ENCODE data around the gene SEMA3A.

The SEMA3A gene

DNA sequence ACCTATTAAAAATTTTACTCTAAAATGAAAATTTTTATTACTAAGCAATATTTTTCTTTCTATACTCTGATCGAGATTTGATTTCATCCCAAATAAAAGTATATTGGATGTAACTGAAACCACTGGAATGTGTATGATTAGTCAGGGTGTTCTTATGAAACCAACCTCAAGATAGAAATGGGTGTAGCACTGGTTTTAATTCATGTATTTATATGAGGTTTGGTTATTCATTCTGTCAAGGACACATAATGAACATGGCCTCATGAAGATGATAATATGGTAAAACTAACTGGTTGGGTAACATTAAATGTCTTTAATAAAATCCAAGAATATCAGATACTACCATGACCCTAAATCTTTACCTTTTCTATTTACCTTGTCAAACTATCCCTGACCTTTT is 197.7 kb downstream of the SEMA3A start:
- no peak for DNase-seq

DNA sequence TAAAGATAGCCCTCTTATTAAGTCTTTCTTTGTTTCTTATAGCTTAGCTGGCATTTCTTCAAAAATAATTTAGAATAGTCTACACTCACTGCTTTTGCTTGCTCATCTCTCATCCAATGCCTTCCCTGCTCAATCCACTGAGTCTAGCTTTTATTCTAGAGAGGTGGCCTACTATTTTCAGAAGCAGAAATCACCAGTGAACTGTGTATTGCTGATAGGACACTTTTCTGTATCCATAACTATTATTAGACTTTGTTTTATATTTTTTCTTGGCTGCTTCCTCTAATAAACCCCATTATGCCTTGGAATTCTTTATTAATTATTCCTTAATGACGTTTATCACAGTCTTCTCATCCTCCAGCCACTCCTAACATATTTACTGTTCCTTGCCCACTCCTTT is 206.8 kb downstream of the SEMA3A start:
- DNase-seq, result no peak

DNA sequence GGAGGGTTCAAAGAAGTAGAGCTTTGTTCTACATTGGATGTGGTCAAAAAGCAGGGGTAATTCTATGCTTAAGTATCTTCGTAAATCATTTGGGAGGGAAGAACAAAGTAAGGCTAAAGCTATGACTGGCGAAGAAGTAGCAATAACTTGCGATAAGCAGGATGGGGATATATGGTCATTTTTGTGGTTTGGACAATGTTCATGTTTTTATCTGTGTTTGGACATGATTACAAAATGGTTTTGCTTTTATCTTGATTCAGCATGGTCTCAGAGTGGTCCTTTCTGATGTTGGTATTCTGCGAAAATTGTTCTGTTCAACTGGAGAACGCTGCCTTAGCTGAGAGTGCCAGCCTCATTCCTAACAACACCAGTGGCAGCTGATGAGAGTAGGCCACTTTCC is 208.8 kb downstream of the SEMA3A start:
- no peak for DNase-seq

DNA sequence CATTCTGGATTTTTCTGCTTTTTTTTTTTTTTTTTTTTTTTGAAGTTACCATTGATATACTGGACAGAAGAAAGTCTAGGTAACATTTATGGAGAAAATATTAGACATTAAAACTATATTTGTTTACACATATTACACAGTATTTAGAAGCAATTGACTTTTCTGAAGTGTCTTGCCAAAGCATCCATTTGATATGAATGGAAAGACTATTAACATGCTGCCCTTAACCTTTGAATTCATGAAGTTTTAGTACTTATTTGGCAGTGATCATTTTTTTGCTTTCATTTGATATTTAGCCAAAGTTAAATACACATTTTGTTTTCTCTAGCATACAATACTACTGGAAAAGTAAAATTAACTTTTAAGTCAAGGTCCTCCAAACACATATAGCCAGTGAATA is 210.0 kb downstream of the SEMA3A start:
- DNase-seq, result no peak

DNA sequence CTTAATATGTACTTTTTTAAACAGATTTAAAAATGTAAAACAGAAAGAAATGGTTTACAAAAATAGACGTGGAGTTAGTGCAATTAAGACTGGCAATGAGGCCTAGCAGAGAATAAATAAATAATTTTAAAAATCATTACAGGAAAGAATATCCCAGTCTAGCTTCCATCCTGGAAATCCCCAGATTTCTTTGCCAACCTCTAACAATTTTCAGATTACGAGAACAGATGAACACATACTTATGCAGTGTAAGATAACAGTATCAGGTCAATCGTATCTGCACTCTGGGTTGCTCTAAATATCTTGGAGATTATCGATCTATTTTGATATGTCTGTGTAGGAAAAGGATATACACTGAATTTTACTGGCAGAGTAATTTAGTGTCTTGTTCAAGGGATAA is 210.5 kb downstream of the SEMA3A start:
- DNase-seq, result no peak

DNA sequence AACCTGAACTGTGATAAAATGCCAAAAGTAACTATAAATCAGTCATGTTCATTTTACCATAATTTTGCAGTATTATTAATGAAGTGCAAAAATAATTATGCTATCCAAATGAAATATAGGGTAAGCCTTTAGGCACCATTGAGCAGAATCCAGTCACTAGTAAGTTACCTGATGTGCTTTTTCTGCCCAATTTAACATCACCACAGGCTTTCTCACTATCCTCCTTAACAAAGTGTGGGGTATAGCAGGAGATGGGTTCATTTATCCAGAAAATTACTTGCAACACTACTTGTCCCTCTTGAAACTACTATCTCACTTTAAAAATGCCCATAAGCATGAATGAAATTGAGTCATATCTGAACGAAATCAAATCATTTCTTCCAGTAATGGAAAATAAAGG is 211.0 kb downstream of the SEMA3A start:
- no peak for DNase-seq

DNA sequence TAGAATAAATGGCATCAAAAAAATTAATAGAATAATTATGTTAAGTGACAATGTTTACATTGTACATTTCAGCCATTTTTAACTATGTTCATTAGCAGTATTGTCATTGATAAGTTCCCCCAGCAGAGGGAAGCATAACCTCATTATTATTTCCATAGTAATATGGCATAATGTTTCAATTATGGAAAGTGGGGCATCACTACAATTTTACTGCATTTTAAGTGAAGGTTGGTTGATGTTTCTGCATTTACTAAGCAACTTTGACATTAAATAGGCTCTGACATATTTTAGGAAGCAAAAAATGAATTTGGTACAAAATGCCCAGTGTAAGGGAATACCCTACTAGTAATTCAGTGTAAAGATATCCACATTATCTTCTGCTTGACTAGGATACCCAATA is 218.3 kb downstream of the SEMA3A start:
- DNase-seq, result peak; percentile 12

DNA sequence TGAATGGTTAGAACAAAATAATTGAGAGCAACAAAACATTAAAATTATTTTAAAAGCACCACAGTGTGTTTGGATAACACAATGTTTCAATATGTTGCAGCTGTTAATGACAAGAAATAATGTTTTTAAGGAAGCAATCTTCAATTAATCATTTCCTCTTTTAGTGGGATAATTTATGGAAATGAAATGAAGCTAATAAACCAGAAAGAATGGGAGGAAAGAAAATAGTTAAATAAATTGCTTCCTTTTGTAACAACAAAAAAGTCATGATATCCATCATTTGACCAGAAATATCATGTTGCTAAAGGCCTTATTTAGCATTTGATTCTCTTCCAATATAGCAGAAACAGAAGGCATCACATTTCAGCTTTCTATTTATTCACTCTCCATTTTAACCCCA is 224.5 kb downstream of the SEMA3A start:
- no peak for DNase-seq

DNA sequence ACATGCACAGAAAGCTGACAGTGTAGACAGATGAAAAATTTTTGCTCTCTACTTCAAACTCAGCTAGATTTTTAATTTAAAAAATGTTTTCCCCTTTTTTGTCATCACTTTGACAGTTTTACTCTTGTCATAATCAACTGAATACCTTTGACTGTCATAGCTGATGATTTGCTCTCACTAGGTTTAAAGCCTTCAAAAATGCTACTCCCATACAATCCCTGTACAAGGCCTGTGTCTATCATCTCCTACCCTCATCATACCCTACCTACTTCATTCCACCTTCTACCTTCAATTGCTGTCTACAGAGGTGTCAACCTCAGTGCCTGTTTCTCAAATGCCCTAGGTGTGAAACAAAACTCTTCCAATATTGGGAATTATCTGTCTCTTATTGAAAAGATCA is 230.3 kb downstream of the SEMA3A start:
- no peak for DNase-seq

DNA sequence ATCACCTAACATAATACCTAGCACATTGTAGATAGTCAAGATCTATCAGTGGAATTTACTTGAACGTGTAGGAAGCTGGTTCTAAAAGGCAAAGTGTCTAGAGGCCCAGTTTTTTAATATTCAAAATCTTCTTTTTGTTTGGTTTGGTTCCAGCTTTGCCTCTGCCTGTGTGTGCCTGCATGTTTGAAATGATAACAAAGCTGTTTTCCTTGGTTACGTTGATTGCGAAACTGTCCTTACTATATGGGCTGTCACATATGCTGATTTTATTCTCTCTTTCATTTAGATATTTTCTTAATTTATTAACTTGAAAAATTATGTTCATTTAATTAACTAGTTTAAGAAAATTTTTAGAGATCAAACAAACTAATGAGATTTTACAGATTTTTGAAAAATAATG is 237.3 kb downstream of the SEMA3A start:
- no peak for DNase-seq

DNA sequence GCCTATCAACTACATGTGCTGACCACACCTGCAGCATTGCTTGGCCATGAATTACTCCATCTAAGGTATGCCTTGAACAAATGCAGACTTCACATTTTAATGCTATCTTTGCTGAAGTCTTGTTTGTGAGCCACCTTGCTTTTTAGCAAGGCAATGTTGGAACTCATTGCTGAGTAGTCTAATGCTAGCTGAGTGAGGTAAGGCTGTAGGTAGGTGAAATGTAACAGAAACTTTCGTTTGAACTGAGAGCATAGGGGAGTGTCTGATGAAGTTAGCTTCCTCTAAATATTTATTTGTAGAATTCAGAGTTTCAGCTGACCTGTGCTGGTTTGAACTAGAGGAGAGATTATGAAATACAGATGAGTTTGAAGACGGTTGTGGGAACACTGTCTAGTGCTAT is 238.5 kb downstream of the SEMA3A start:
- DNase-seq, result no peak

DNA sequence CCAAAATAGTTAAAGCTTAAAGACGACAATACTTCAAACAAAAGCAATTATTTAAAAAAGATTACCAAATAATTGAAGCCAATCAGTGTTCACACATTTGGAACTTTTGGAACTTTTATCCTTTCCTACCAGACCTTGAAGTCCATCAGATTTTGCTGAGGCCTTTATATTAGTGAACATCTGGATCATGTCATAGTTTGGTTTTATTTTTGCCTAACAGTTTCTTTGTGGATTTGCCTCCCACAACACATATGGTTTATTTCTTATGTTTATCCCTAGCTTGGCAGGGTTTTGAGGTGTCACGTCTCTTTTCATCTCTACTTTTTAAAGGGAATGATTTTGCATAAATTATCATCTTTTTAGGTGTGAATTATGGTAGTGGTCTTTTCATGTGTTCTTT is 242.4 kb downstream of the SEMA3A start:
- no peak for DNase-seq

DNA sequence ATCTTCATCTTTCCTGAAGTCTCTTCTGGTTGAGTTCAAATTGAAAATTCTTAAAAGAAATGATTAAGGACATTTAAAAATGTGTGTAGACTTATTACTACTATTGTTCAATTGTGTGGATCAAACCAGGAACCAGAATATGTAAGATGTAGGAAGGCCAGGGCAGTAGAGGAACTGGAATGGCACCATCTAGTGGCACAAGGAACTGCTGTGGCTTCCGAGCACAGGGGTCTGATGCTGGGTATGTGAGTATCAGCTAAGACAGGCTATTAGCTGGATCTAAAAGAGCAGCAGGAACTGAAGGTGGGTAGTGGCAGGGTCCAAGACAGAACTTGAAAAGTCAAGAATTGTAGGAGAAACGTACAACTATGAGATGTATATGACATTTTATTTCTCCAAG is 247.3 kb downstream of the SEMA3A start:
- DNase-seq, result no peak

DNA sequence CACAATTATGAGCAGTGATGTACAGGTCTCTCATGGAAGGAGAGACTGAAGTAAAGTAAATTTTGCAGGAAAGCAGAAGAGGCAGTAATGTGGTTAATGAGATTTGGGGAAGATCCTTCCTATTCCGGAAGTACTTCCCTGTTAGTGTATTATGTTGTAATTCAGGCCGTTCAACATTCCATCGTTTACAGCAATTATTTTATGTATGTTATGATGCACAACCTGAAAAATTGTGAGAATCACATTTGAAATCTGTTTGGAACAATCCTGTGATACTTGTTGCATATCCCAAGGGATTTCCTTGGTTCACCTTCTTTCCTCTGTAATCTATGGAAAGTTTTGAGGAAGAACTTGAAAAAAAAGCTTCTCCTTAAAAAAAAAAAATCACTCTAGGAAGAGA is 247.8 kb downstream of the SEMA3A start:
- DNase-seq, result no peak

DNA sequence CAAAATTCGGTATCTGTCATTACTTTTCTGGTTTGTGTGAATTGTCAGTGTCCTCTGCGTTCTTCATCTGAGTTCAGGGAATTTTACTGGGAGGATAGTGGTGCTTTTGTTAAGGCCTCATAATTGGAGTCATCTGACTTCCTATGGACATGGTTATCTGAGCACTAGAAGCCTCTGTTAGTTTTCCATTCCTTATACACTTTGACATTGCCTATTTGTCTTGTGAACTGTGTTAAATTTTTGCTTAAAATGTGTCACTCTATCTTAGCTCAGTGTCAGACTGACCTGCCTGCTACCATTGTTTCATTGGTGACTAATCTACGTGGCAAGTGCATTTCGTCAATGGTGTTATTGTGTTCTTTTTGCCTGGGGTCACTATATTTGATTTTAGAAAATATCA is 253.3 kb downstream of the SEMA3A start:
- DNase-seq, result no peak

DNA sequence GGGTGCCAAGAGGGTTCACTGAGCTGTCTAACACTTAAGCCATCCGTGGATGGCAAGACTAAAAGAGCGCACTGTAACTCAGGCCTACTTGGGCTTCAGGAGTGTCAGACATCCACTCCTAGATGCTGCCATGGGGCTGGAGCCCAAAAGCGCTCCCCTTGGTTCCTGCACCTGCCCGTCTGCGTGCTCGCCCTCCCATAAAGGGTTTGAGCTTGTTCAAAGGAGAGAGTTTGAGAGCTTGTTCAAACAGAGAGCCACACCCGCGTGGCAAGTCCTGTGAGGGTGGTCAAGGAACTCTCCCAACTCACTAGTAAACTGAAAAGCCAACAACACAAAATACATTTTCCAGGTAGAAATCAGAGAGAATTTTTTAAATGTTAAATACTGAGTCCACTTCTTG is 256.7 kb downstream of the SEMA3A start:
- no peak for DNase-seq

DNA sequence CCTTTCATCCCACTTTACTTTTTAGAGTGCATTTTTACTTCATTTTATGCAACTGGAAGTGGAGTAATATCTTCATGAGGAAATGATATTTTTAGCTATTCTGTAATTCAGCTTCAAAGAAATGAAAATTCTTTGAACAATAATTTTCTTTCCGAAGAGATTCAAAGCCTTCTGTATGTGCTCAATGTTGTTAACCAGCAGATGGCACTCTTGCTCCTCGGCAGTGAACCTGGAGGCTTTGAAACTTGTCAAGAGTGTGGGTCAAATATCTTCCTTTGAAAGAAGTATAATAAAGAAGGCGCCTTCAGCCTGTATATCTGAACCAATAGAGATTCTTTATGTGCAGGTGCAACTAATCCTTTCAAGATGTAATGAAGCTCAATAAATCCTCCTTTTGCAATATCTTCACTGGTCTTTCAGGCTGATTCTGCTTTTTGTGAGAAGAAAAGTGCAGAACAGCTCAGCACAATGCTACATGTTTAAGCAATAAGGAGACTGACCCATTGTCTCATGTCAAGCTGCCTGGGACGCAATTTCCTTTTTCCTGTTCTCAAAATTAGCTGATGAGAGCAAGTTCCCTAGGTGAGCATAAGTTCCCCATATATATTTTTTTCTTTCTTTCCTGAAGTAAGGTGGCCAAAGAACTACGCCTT is 258.4 kb downstream of the SEMA3A start:
- DNase-seq, result peak; percentile 58

DNA sequence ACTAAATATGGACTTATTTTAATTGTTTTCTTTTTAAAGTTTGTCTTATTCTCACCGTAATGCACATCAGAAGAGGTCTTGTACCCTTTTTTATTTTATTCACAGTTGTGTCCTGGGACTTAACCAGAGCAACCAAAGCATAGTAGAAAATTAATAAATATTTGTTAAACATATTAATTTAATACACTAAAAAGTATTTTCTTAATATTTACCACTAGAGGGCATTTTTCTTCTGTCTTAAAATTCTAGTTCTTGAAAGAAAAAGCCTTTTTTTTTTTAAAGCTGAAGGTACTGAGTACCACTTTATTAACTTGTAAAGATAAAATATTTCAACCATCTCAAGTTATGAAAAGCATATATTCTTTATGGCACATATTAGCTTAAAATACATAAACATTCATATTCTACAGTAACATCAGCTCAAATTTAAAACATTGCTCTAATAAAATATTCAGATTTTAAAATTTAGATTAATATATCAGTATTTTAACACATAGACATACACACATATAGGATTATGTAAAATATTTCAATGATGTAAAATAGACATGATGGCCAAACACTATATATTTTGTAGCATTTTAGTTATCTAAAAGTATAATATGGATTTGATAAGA is 260.4 kb downstream of the SEMA3A start:
- no peak for DNase-seq

DNA sequence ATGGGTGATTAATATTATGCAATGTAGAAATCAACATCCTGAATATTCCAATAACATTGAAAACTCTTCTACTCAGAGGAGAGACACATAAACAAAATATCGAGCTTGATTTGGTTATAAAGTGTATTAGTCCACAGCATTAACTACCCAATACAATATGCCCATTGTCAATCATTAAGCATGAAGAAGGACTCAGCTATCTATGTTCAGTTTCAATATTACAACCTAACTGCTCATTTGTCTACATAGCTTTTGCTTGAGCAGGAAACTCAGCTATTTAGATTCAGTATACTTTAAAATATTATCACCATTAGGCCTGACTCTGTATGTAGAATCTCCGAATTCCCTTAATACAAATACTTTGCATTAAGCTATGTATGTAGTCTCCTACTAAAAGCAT is 262.6 kb downstream of the SEMA3A start:
- DNase-seq, result no peak

DNA sequence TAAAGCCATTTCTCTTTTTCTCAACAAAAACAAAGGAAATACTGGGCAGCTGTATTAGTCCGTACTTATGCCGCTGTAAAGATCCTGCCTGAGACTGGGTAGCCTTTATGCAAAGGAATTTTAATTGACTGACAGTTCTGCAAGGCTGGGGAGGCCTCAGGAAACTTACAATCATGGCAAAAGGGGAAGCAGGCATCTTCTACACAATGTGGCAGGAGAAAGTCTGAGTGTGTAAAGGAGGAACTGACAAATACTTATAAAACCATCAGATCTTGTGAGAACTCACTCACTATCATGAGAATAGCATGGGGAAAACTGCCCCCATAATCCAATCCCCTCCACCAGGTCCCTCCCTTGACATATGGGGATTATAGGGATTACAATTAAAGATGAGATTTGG is 264.3 kb downstream of the SEMA3A start:
- no peak for DNase-seq

DNA sequence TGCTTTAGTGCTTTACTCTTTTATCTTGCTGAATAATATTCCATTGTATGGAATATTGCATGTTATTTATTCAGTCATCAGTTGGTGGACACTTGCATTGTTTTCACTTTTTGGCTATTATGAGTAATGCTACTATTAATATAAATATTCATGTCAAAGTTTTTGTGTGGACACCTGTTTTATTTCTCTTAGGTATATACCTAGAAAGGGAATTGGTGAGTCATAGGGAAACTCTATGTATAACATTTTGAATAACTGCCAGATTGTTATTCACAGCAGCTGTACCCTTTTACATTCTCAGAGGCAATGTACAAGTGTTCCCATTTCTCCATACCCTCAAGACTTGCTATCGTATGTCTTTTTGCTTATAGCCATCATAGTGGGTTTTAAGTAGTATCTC is 268.7 kb downstream of the SEMA3A start:
- DNase-seq, result no peak

DNA sequence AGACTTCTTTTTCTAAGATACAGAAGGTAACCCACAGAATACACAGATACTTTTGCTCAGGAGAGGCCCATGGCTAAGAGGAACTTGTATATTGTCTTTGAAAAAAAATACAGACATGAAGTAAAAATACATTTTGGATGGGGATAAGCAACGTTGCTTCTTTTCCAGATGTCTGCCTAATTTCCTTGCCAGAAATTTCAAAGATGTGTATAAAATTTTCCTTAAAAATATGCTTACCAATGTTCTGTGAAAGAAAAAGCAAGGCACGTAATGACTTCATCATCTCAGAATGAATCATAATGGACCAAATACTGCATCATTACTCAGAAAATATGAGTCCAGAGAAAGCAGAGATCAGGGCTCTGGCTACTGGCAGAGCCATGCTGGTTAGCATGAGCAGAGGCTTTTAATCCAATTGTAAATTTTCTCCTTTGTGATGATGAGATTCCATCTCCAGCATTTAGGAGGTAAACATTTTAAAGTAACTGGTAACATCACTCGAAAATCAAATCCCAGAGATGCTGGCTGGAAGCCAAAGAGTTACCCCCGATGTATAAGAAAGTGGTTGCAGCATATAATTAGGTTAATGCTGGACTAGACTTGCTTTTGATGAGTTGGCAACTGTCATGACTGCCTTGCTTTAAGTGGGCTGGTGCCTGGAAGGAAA is 272.5 kb downstream of the SEMA3A start:
- DNase-seq, result no peak

DNA sequence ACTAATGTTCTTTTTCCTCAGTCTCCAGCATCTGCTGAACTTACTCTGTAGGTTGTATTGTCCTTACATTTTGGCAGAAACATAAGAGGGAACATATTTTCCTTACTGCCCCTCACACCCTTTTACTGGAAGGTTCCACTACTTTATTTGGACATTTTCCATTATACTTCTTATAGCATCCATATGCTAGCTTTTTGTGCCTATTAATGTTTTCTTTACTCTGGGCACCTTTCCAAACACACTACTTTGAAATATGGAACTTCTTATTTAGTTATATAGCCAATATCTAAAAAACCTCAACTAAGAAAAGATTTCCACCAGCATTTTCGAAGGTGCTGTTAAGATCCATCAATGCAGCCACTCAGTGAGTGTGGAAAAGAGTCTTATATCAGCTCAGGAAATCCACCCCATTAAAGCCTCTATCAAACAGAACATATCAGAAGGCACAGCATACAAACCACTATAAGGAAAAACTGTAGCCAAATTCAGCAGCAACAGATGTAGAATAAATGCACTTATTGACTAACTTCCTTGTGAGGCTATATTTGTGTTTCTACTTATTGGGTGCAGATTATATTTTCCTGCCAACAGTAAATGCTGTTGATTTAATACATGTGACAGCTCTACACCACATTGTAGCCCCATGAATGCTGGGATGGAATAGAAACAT is 273.2 kb downstream of the SEMA3A start:
- DNase-seq, result no peak

DNA sequence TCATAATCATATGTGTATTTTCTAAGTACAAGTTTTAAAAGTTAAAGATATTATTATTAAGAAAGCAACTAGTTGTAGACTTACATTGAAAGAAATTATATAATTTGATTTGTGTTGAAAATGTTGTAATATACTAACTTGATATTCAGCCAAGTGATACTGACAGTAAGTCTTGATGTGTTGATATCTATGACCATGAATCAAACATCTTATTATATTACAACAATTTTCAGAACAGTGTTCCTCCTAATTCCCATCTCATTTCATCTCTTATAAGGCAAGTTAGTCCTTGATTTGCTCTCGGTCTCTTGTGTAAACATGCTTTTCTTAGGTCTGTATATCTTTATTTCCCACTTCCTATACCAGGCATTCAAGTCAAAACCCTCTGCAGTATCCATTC is 276.4 kb downstream of the SEMA3A start:
- DNase-seq, result no peak
